GM12878 (cell line): ENCODE data around the gene MLLT3. TPM values are rescaled to one million over a fixed set of nuclear protein-coding genes. Genes with fewer than 3 reads are reported as not detected.

ENCODE experiments used
- ATAC-seq: fragments of 200-7000 bp; cut with Tn5 transposase; 3 replicates; pipeline ENCODE4 v1.9.1; 2020; ENCODE audit warnings: mild to moderate bottlenecking, moderate library complexity
- BruUV-seq: library from RNA; stranded (reverse); fragments of 400-500 nt; replicated peaks from 2 replicates; lab custom pipeline; 2021; lab: Mats Ljungman, UMichigan
- CTCF ChIA-PET: fragments of 300-600 bp; sonication (Branson Sonifier 250); formaldehyde crosslinking; extraction: SDS; loops from one replicate; lab custom pipeline; 2021; ENCODE audit warnings: inconsistent platforms; lab: Yijun Ruan, JAX
- POLR2A ChIA-PET: fragments of 350-600 bp; formaldehyde crosslinking; extraction: SDS; loops from one replicate; lab custom pipeline; 2021; ENCODE audit warnings: inconsistent platforms; lab: Charles Lee
- RAD21 ChIA-PET: fragments of 300-600 bp; sonication (Branson Sonifier 250); formaldehyde crosslinking; loops from one replicate; lab custom pipeline; 2023; ENCODE audit warnings: antibody characterized with exemption; ENCODE audit not compliant: unreplicated experiment; lab: Charles Lee
- SMC1A ChIA-PET: fragments of 300-600 bp; sonication (Branson Sonifier 250); formaldehyde crosslinking; loops from one replicate; lab custom pipeline; 2023; ENCODE audit not compliant: unreplicated experiment, uncharacterized antibody; lab: Charles Lee
- DNase-seq: peaks from one replicate; pipeline ENCODE4 v3.0.0-alpha.2; 2011; ENCODE audit warnings: low read depth, low spot score
- FAIRE-seq: peaks from 3 replicates; lab custom pipeline; 2011; peaks lifted over from hg19 to GRCh38; lab: Jason Lieb, UNC
- H2AFZ ChIP-seq: 2 replicates; pipeline ENCODE4 v1.6.0; 2011; ENCODE audit warnings: low read depth, low read length, control low read depth; ENCODE audit not compliant: control insufficient read depth
- H3K27ac ChIP-seq: 2 replicates; pipeline ENCODE4 v1.5.1; 2011; ENCODE audit warnings: control low read depth; ENCODE audit not compliant: control insufficient read depth, insufficient read depth
- H3K27me3 ChIP-seq, 2 experiments: replicated peaks in 1 of 2; 2 replicates each; pipeline versions ENCODE4 v1.6.0 to v1.6.1; 2011; ENCODE audit warnings: low read length in 1 of 2; ENCODE audit not compliant: control insufficient read depth in 2 of 2, insufficient read depth in 2 of 2
- H3K36me3 ChIP-seq, 2 experiments: 2 replicates each; pipeline ENCODE4 v1.5.1; 2011; ENCODE audit warnings: low read length in 1 of 2; ENCODE audit not compliant: control insufficient read depth in 2 of 2, insufficient read depth in 2 of 2
- H3K4me1 ChIP-seq: 2 replicates; pipeline ENCODE4 v1.6.1; 2011; ENCODE audit warnings: mild to moderate bottlenecking, low read length, moderate library complexity, mixed read lengths; ENCODE audit not compliant: control insufficient read depth, insufficient read depth
- H3K4me2 ChIP-seq: 2 replicates; pipeline ENCODE4 v1.6.0; 2011; ENCODE audit warnings: control low read depth; ENCODE audit not compliant: control insufficient read depth, insufficient read depth
- H3K4me3 ChIP-seq: fragments of 200-600 bp; sonication (generic); 2 replicates; pipeline ENCODE4 v1.5.1; 2016
- H3K79me2 ChIP-seq: 2 replicates; pipeline ENCODE4 v1.6.0; 2011; ENCODE audit warnings: low read length; ENCODE audit not compliant: control insufficient read depth, insufficient read depth
- H3K9ac ChIP-seq: 2 replicates; pipeline ENCODE4 v1.8.0; 2011; ENCODE audit warnings: low read length, control low read depth, mixed read lengths; ENCODE audit not compliant: control insufficient read depth, insufficient read depth
- H3K9me3 ChIP-seq: replicated peaks from 3 replicates; pipeline ENCODE4 v1.5.1; 2011; ENCODE audit warnings: mild to moderate bottlenecking, low read length; ENCODE audit not compliant: control insufficient read depth, insufficient read depth
- H4K20me1 ChIP-seq: 2 replicates; pipeline ENCODE4 v1.6.0; 2011; ENCODE audit not compliant: control insufficient read depth, insufficient read depth
- HCFC1 ChIP-seq: fragments of 150-350 bp; IDR thresholded peaks from 2 replicates; pipeline ENCODE4 v1.6.1; 2014; ENCODE audit warnings: low read length
- IRF3 ChIP-seq: fragments of 450-650 bp; IDR thresholded peaks from 2 replicates; pipeline ENCODE4 v1.6.1; 2014; ENCODE audit warnings: mild to moderate bottlenecking
- MEF2B ChIP-seq: fragments of 450-650 bp; IDR thresholded peaks from 2 replicates; pipeline ENCODE4 v1.6.1; 2018; ENCODE audit warnings: mild to moderate bottlenecking, moderate library complexity; ENCODE audit not compliant: partially characterized antibody, poor library complexity, severe bottlenecking
- MYC ChIP-seq: IDR thresholded peaks from 2 replicates; pipeline ENCODE4 v1.6.1; 2011; ENCODE audit warnings: mild to moderate bottlenecking, low read length, moderate library complexity, inconsistent platforms; ENCODE audit not compliant: insufficient read depth, insufficient replicate concordance, insufficient read length, severe bottlenecking
- NR2F1 ChIP-seq: fragments of 450-650 bp; conservative IDR thresholded peaks from 2 replicates; pipeline ENCODE4 v1.6.1; 2017; ENCODE audit warnings: mild to moderate bottlenecking
- PAX8 ChIP-seq: fragments of 450-650 bp; IDR thresholded peaks from 2 replicates; pipeline ENCODE4 v1.6.1; 2017; ENCODE audit warnings: mild to moderate bottlenecking, moderate library complexity
- PBX3 ChIP-seq: IDR thresholded peaks from 2 replicates; pipeline ENCODE4 v1.6.1; 2011; ENCODE audit warnings: mild to moderate bottlenecking, low read depth, low read length, moderate library complexity; ENCODE audit not compliant: insufficient replicate concordance
- POLR2AphosphoS5 ChIP-seq: IDR thresholded peaks from 2 replicates; pipeline ENCODE4 v1.6.1; 2011; ENCODE audit warnings: mild to moderate bottlenecking, low read length, inconsistent platforms
- SUPT20H ChIP-seq: IDR thresholded peaks from 2 replicates; pipeline ENCODE4 v1.6.1; 2011; ENCODE audit warnings: low read depth, mild to moderate bottlenecking, low read length, moderate library complexity, borderline replicate concordance; ENCODE audit not compliant: control insufficient read depth
- ZNF217 ChIP-seq: fragments of 450-650 bp; IDR thresholded peaks from 2 replicates; pipeline ENCODE4 v1.6.1; 2017; ENCODE audit warnings: antibody characterized with exemption, mild to moderate bottlenecking
- WGBS: methylation state at CpG from one replicate; pipeline ENCODE4 v1.1.6; 2016; ENCODE audit warnings: low lambda C conversion rate; ENCODE audit not compliant: insufficient replicate concordance, insufficient coverage; ENCODE audit errors: missing lambda C conversion rate; 5-methylcytosine and 5-hydroxymethylcytosine counted together
- in situ Hi-C: fragments of 300-500 bp; cut with MboI; formaldehyde crosslinking; loops from 9 replicates; pipeline ENCODE4 v1.14.3; 2018; ENCODE audit warnings: mixed read lengths
- intact Hi-C: fragments of 100-400 bp; cut with micrococcal nuclease; formaldehyde crosslinking; loops from one replicate; pipeline ENCODE4 v1.14.2; 2022; ENCODE audit not compliant: unreplicated experiment
- polyA plus RNA-seq, 11 experiments: library from polyadenylated mRNA; depleted of rRNA in 4 of 11; unstranded in 6 of 11; stranded (reverse) in 5 of 11; fragments of >200 nt; fragmentation: Nextera tagmentation in 4 of 11; fragmentation: Illumina TruSeq in 1 of 11; extraction: Ambion mirVana in 4 of 11; extraction: Trizol in 1 of 11; gene quantifications; 1 replicate in 1 of 11; 2 replicates in 10 of 11; pipeline versions ENCODE4 v1.2.1 to v1.2.3, GENCODE V29; 2011 to 2016; ENCODE audit warnings: inconsistent platforms in 2 of 11, missing spikeins in 2 of 11, low read depth in 1 of 11
- total RNA-seq, 4 experiments: library from RNA; depleted of rRNA in 3 of 4; stranded (reverse); fragments of >200 nt in 3 of 4; fragmentation: Illumina TruSeq in 1 of 4; extraction: Trizol in 1 of 4; gene quantifications; 2 replicates each; pipeline versions ENCODE4 v1.2.1 to v1.2.3, GENCODE V29; 2013 to 2021

The MLLT3 gene
- total and polyA plus RNA-seq, 10 of the 15 experiments (the other 5 are each of a cell fraction or from before 2014, with no cell fraction given) = 17.7 to 72.3 (median 35.6) TPM

- no TSS peak for BruUV-seq
- Histone ChIP-seq H3K27ac (no peak overlapping the region), H3K9ac (no peak overlapping the region), H3K4me1 (no peaks in the 10 kb centered on the region), H3K36me3 (no peaks in the 10 kb centered on the region), H3K79me2 (no peaks in the 10 kb centered on the region), H2AFZ (no peak overlapping the region)
- ATAC-seq (no peak), FAIRE-seq (no peak)
- CTCF ChIA-PET = no interaction called here
- TF ChIP-seq IRF3 = no peak
- TF ChIP-seq HCFC1 = no peak
- no peak for TF ChIP-seq ZNF217
- no peak for TF ChIP-seq SUPT20H
- TF ChIP-seq NR2F1 = no peak
- TF ChIP-seq PBX3 = no peak
- no peak for TF ChIP-seq PAX8
- no peak for TF ChIP-seq MEF2B
- TF ChIP-seq MYC = no peak
- TF ChIP-seq POLR2AphosphoS5 = no peak
- TF ChIP-seq, all 136 proteins: peak for 0
- RAD21 ChIA-PET = no interaction called here
- WGBS = 53% methylated on average over 2 of the region's 2 CpGs
- H3K9me3 ChIP-seq = no peaks in the 10 kb centered on the region
- H3K4me3 ChIP-seq = no peak overlapping the region
- POLR2A ChIA-PET = interaction anchor here (0.6 kb wide), 1 partner anchor 39 kb away, joined by 3 read pairs; no protein-coding TSS in a partner anchor
- SMC1A ChIA-PET = no interaction called here
- H4K20me1 ChIP-seq = no peaks in the 10 kb centered on the region
- DNase-seq = no peak
- no peak overlapping the region for H3K4me2 ChIP-seq
- intact Hi-C loops (no loop called here), in situ Hi-C loops (no loop called here)
- no peaks in the 10 kb centered on the region for H3K27me3 ChIP-seq
Observed at GRCh38 chr9:20315677-20316076, 306.6 kb downstream of the MLLT3 start.
